Measurements from ENCODE around the gene STXBP4.

The STXBP4 gene

GRCh38 chr17:55110521-55110920, 142.0 kb downstream of the STXBP4 start:
- in situ Hi-C loops (cut with MboI; ENCODE audit: low sequenced_read_pairs): no loop called here

GRCh38 chr17:55114283-55114682, 145.7 kb downstream of the STXBP4 start:
- in situ Hi-C loops (cut with MboI; ENCODE audit: low sequenced_read_pairs): no loop called here

GRCh38 chr17:55116440-55116914, 147.9 kb downstream of the STXBP4 start:
- in situ Hi-C loops (cut with MboI; ENCODE audit: low sequenced_read_pairs): no loop called here

- in situ Hi-C loops (cut with MboI; ENCODE audit: low sequenced_read_pairs): no loop called here
These were observed 148.6 kb downstream of the STXBP4 start for GRCh38 chr17:55117164-55117563.

GRCh38 chr17:55120651-55121050, 152.1 kb downstream of the STXBP4 start:
- in situ Hi-C loops (cut with MboI; ENCODE audit: low sequenced_read_pairs): no loop called here

- in situ Hi-C loops (cut with MboI; ENCODE audit: low sequenced_read_pairs): no loop called here
These were observed 152.7 kb downstream of the STXBP4 start for GRCh38 chr17:55121268-55121667.

- in situ Hi-C loops (cut with MboI; ENCODE audit: low sequenced_read_pairs): no loop called here
These were observed 153.5 kb downstream of the STXBP4 start for GRCh38 chr17:55122114-55122513.

GRCh38 chr17:55124730-55125360, 156.3 kb downstream of the STXBP4 start:
- in situ Hi-C loops (cut with MboI; ENCODE audit: low sequenced_read_pairs): no loop called here

- in situ Hi-C loops (cut with MboI; ENCODE audit: low sequenced_read_pairs): no loop called here
These were observed 165.0 kb downstream of the STXBP4 start for GRCh38 chr17:55133583-55133982.

- in situ Hi-C loops (cut with MboI; ENCODE audit: low sequenced_read_pairs): no loop called here
These were observed 166.1 kb downstream of the STXBP4 start for GRCh38 chr17:55134486-55135157.

- in situ Hi-C loops (cut with MboI; ENCODE audit: low sequenced_read_pairs): no loop called here
These were observed 172.2 kb downstream of the STXBP4 start for GRCh38 chr17:55140809-55141208.

- in situ Hi-C loops (cut with MboI; ENCODE audit: low sequenced_read_pairs): no loop called here
These were observed 176.0 kb downstream of the STXBP4 start for GRCh38 chr17:55144518-55144917.

- in situ Hi-C loops (cut with MboI; ENCODE audit: low sequenced_read_pairs): no loop called here
These were observed 180.9 kb downstream of the STXBP4 start for GRCh38 chr17:55149485-55149884.

GRCh38 chr17:55152236-55152635, 183.7 kb downstream of the STXBP4 start:
- in situ Hi-C loops (cut with MboI; ENCODE audit: low sequenced_read_pairs): no loop called here

GRCh38 chr17:55154101-55154500, 185.5 kb downstream of the STXBP4 start:
- in situ Hi-C loops (cut with MboI; ENCODE audit: low sequenced_read_pairs): no loop called here

- in situ Hi-C loops (cut with MboI; ENCODE audit: low sequenced_read_pairs): no loop called here
These were observed 187.4 kb downstream of the STXBP4 start for GRCh38 chr17:55155856-55156560.

- in situ Hi-C loops (cut with MboI; ENCODE audit: low sequenced_read_pairs): no loop called here
These were observed 188.6 kb downstream of the STXBP4 start for GRCh38 chr17:55157165-55157564.

- in situ Hi-C loops (cut with MboI; ENCODE audit: low sequenced_read_pairs): no loop called here
These were observed 189.9 kb downstream of the STXBP4 start for GRCh38 chr17:55158439-55158838.

GRCh38 chr17:55159251-55159650, 190.7 kb downstream of the STXBP4 start:
- in situ Hi-C loops (cut with MboI; ENCODE audit: low sequenced_read_pairs): no loop called here

- in situ Hi-C loops (cut with MboI; ENCODE audit: low sequenced_read_pairs): no loop called here
These were observed 191.9 kb downstream of the STXBP4 start for GRCh38 chr17:55160501-55160900.

- in situ Hi-C loops (cut with MboI; ENCODE audit: low sequenced_read_pairs): no loop called here
These were observed 193.5 kb downstream of the STXBP4 start for GRCh38 chr17:55161935-55162555.

GRCh38 chr17:55162556-55162946, 194.0 kb downstream of the STXBP4 start:
- in situ Hi-C loops (cut with MboI; ENCODE audit: low sequenced_read_pairs): no loop called here

All from HL-60/S4 (cell line).